ENCODE data around the gene C1orf87.

DNA sequence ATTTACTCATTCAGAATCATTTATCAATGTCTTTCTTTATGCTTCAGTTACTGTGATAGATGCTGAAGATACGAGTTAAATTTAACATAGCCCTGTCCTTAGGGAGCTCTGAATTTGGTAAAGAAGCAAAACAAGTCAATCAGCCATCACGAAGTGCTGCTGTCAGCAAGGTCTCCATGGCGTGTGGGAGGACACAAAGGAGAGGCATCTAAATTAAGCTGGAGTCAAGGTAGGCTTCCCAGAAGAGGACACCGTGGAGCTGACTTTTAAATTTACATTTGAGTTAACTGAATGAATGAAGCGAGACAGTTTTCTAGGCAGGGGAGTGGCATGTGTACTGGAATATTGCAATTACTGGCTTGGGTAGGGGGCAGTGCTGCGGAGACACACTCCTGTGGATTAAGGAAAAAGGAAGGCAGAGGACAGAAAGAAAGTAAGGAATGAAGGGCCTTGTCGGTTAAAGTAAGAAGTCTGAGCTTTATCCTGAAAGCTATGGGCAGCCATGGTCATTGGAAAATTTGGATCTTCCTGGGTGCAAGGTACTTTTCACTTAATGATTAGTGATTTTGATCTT lies 41.3 kb upstream of the C1orf87 start:
- TF ChIP-seq, protein P1, sequence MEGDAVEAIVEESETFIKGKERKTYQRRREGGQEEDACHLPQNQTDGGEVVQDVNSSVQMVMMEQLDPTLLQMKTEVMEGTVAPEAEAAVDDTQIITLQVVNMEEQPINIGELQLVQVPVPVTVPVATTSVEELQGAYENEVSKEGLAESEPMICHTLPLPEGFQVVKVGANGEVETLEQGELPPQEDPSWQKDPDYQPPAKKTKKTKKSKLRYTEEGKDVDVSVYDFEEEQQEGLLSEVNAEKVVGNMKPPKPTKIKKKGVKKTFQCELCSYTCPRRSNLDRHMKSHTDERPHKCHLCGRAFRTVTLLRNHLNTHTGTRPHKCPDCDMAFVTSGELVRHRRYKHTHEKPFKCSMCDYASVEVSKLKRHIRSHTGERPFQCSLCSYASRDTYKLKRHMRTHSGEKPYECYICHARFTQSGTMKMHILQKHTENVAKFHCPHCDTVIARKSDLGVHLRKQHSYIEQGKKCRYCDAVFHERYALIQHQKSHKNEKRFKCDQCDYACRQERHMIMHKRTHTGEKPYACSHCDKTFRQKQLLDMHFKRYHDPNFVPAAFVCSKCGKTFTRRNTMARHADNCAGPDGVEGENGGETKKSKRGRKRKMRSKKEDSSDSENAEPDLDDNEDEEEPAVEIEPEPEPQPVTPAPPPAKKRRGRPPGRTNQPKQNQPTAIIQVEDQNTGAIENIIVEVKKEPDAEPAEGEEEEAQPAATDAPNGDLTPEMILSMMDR (IDR thresholded peaks at IDR 0.05) = no peak
- no peak for TF ChIP-seq POLR2A (IDR thresholded peaks at IDR 0.05)

Measured in heart left ventricle (tissue), 13 donors.